GM12878 (cell line): ENCODE data around the gene LRSAM1. TPM values are rescaled to one million over a fixed set of nuclear protein-coding genes. Genes with fewer than 3 reads are reported as not detected.

Source experiments
- ATAC-seq: fragments of 200-7000 bp; cut with Tn5 transposase; 3 replicates; pipeline ENCODE4 v1.9.1; 2020; ENCODE audit warnings: mild to moderate bottlenecking, moderate library complexity
- BruUV-seq: library from RNA; stranded (reverse); fragments of 400-500 nt; replicated peaks from 2 replicates; lab custom pipeline; 2021; lab: Mats Ljungman, UMichigan
- CTCF ChIA-PET: fragments of 300-600 bp; sonication (Branson Sonifier 250); formaldehyde crosslinking; extraction: SDS; loops from one replicate; lab custom pipeline; 2021; ENCODE audit warnings: inconsistent platforms; lab: Yijun Ruan, JAX
- POLR2A ChIA-PET: fragments of 350-600 bp; formaldehyde crosslinking; extraction: SDS; loops from one replicate; lab custom pipeline; 2021; ENCODE audit warnings: inconsistent platforms; lab: Charles Lee
- RAD21 ChIA-PET: fragments of 300-600 bp; sonication (Branson Sonifier 250); formaldehyde crosslinking; loops from one replicate; lab custom pipeline; 2023; ENCODE audit warnings: antibody characterized with exemption; ENCODE audit not compliant: unreplicated experiment; lab: Charles Lee
- SMC1A ChIA-PET: fragments of 300-600 bp; sonication (Branson Sonifier 250); formaldehyde crosslinking; loops from one replicate; lab custom pipeline; 2023; ENCODE audit not compliant: unreplicated experiment, uncharacterized antibody; lab: Charles Lee
- DNase-seq: peaks from one replicate; pipeline ENCODE4 v3.0.0-alpha.2; 2011; ENCODE audit warnings: low read depth, low spot score
- FAIRE-seq: peaks from 3 replicates; lab custom pipeline; 2011; peaks lifted over from hg19 to GRCh38; lab: Jason Lieb, UNC
- H2AFZ ChIP-seq: 2 replicates; pipeline ENCODE4 v1.6.0; 2011; ENCODE audit warnings: low read depth, low read length, control low read depth; ENCODE audit not compliant: control insufficient read depth
- H3K27ac ChIP-seq: 2 replicates; pipeline ENCODE4 v1.5.1; 2011; ENCODE audit warnings: control low read depth; ENCODE audit not compliant: control insufficient read depth, insufficient read depth
- H3K27me3 ChIP-seq, 2 experiments: replicated peaks in 1 of 2; 2 replicates each; pipeline versions ENCODE4 v1.6.0 to v1.6.1; 2011; ENCODE audit warnings: low read length in 1 of 2; ENCODE audit not compliant: control insufficient read depth in 2 of 2, insufficient read depth in 2 of 2
- H3K36me3 ChIP-seq, 2 experiments: 2 replicates each; pipeline ENCODE4 v1.5.1; 2011; ENCODE audit warnings: low read length in 1 of 2; ENCODE audit not compliant: control insufficient read depth in 2 of 2, insufficient read depth in 2 of 2
- H3K4me1 ChIP-seq: 2 replicates; pipeline ENCODE4 v1.6.1; 2011; ENCODE audit warnings: mild to moderate bottlenecking, low read length, moderate library complexity, mixed read lengths; ENCODE audit not compliant: control insufficient read depth, insufficient read depth
- H3K4me2 ChIP-seq: 2 replicates; pipeline ENCODE4 v1.6.0; 2011; ENCODE audit warnings: control low read depth; ENCODE audit not compliant: control insufficient read depth, insufficient read depth
- H3K4me3 ChIP-seq: fragments of 200-600 bp; sonication (generic); 2 replicates; pipeline ENCODE4 v1.5.1; 2016
- H3K79me2 ChIP-seq: 2 replicates; pipeline ENCODE4 v1.6.0; 2011; ENCODE audit warnings: low read length; ENCODE audit not compliant: control insufficient read depth, insufficient read depth
- H3K9ac ChIP-seq: 2 replicates; pipeline ENCODE4 v1.8.0; 2011; ENCODE audit warnings: low read length, control low read depth, mixed read lengths; ENCODE audit not compliant: control insufficient read depth, insufficient read depth
- H3K9me3 ChIP-seq: replicated peaks from 3 replicates; pipeline ENCODE4 v1.5.1; 2011; ENCODE audit warnings: mild to moderate bottlenecking, low read length; ENCODE audit not compliant: control insufficient read depth, insufficient read depth
- H4K20me1 ChIP-seq: 2 replicates; pipeline ENCODE4 v1.6.0; 2011; ENCODE audit not compliant: control insufficient read depth, insufficient read depth
- BCL11A ChIP-seq: IDR thresholded peaks from 2 replicates; pipeline ENCODE4 v1.6.1; 2011; ENCODE audit warnings: low read depth, low read length
- HCFC1 ChIP-seq: fragments of 150-350 bp; IDR thresholded peaks from 2 replicates; pipeline ENCODE4 v1.6.1; 2014; ENCODE audit warnings: low read length
- MTA3 ChIP-seq: IDR thresholded peaks from 2 replicates; pipeline ENCODE4 v1.6.1; 2012; ENCODE audit warnings: low read length, inconsistent platforms, borderline replicate concordance
- NR2F1 ChIP-seq: fragments of 450-650 bp; conservative IDR thresholded peaks from 2 replicates; pipeline ENCODE4 v1.6.1; 2017; ENCODE audit warnings: mild to moderate bottlenecking
- POU2F2 ChIP-seq: IDR thresholded peaks from 3 replicates; pipeline ENCODE4 v1.6.1; 2011; ENCODE audit warnings: low read depth, mild to moderate bottlenecking, low read length, borderline replicate concordance
- TBL1XR1 ChIP-seq: IDR thresholded peaks from 2 replicates; pipeline ENCODE4 v1.6.1; 2012; ENCODE audit warnings: low read depth, low read length, improper control_type of control experiment
- TCF3 ChIP-seq: IDR thresholded peaks from 2 replicates; pipeline ENCODE4 v1.6.1; 2012; ENCODE audit warnings: low read depth, mild to moderate bottlenecking, low read length, borderline replicate concordance; ENCODE audit not compliant: insufficient read depth
- YY1 ChIP-seq: IDR thresholded peaks from 2 replicates; pipeline ENCODE4 v1.6.1; 2011; ENCODE audit warnings: low read depth, mild to moderate bottlenecking, low read length
- WGBS: methylation state at CpG from one replicate; pipeline ENCODE4 v1.1.6; 2016; ENCODE audit warnings: low lambda C conversion rate; ENCODE audit not compliant: insufficient replicate concordance, insufficient coverage; ENCODE audit errors: missing lambda C conversion rate; 5-methylcytosine and 5-hydroxymethylcytosine counted together
- in situ Hi-C: fragments of 300-500 bp; cut with MboI; formaldehyde crosslinking; loops from 9 replicates; pipeline ENCODE4 v1.14.3; 2018; ENCODE audit warnings: mixed read lengths
- intact Hi-C: fragments of 100-400 bp; cut with micrococcal nuclease; formaldehyde crosslinking; loops from one replicate; pipeline ENCODE4 v1.14.2; 2022; ENCODE audit not compliant: unreplicated experiment
- polyA plus RNA-seq, 11 experiments: library from polyadenylated mRNA; depleted of rRNA in 4 of 11; unstranded in 6 of 11; stranded (reverse) in 5 of 11; fragments of >200 nt; fragmentation: Nextera tagmentation in 4 of 11; fragmentation: Illumina TruSeq in 1 of 11; extraction: Ambion mirVana in 4 of 11; extraction: Trizol in 1 of 11; gene quantifications; 1 replicate in 1 of 11; 2 replicates in 10 of 11; pipeline versions ENCODE4 v1.2.1 to v1.2.3, GENCODE V29; 2011 to 2016; ENCODE audit warnings: inconsistent platforms in 2 of 11, missing spikeins in 2 of 11, low read depth in 1 of 11
- total RNA-seq, 4 experiments: library from RNA; depleted of rRNA in 3 of 4; stranded (reverse); fragments of >200 nt in 3 of 4; fragmentation: Illumina TruSeq in 1 of 4; extraction: Trizol in 1 of 4; gene quantifications; 2 replicates each; pipeline versions ENCODE4 v1.2.1 to v1.2.3, GENCODE V29; 2013 to 2021
- TF ChIP-seq, protein P1 (sequence below): IDR thresholded peaks from 2 replicates; pipeline ENCODE4 v1.6.1; 2012; ENCODE audit warnings: low read depth, low read length, improper control_type of control experiment
- TF ChIP-seq, protein P2 (sequence below): fragments of 450-650 bp; IDR thresholded peaks from 2 replicates; pipeline ENCODE4 v1.6.1; 2016; ENCODE audit warnings: mild to moderate bottlenecking
- TF ChIP-seq, protein P3 (sequence below): fragments of 450-650 bp; IDR thresholded peaks from 2 replicates; pipeline ENCODE4 v1.6.1; 2017; ENCODE audit warnings: borderline replicate concordance
- TF ChIP-seq, protein P4 (sequence below): IDR thresholded peaks from 2 replicates; pipeline ENCODE4 v1.6.1; 2012; ENCODE audit warnings: mild to moderate bottlenecking, low read depth, low read length
- TF ChIP-seq, protein P5 (sequence below): IDR thresholded peaks from 2 replicates; pipeline ENCODE4 v1.6.1; 2011; ENCODE audit warnings: mild to moderate bottlenecking, low read depth, low read length, moderate library complexity; ENCODE audit not compliant: insufficient replicate concordance
- TF ChIP-seq, protein P6 (sequence below): IDR thresholded peaks from 2 replicates; pipeline ENCODE4 v1.6.1; 2012; ENCODE audit warnings: low read length, inconsistent platforms

Gene LRSAM1
- total and polyA plus RNA-seq, 10 of the 15 experiments (the other 5 are each of a cell fraction or from before 2014, with no cell fraction given) = 0.14 to 23.4 (median 11.7) TPM

- TF ChIP-seq, protein P1, sequence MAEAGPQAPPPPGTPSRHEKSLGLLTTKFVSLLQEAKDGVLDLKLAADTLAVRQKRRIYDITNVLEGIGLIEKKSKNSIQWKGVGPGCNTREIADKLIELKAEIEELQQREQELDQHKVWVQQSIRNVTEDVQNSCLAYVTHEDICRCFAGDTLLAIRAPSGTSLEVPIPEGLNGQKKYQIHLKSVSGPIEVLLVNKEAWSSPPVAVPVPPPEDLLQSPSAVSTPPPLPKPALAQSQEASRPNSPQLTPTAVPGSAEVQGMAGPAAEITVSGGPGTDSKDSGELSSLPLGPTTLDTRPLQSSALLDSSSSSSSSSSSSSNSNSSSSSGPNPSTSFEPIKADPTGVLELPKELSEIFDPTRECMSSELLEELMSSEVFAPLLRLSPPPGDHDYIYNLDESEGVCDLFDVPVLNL = no peak
- no peak for TF ChIP-seq TBL1XR1
- TF ChIP-seq, protein P2, sequence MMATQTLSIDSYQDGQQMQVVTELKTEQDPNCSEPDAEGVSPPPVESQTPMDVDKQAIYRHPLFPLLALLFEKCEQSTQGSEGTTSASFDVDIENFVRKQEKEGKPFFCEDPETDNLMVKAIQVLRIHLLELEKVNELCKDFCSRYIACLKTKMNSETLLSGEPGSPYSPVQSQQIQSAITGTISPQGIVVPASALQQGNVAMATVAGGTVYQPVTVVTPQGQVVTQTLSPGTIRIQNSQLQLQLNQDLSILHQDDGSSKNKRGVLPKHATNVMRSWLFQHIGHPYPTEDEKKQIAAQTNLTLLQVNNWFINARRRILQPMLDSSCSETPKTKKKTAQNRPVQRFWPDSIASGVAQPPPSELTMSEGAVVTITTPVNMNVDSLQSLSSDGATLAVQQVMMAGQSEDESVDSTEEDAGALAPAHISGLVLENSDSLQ = no peak
Observed at GRCh38 chr9:127550282-127550681, 99.0 kb downstream of the LRSAM1 start (continued).

- ChIA-PET RAD21 (no interaction called here), SMC1A (no interaction called here), POLR2A (no interaction called here), CTCF (no interaction called here)
- Histone ChIP-seq H3K4me2 (no peak overlapping the region), H3K4me3 (no peak overlapping the region), H3K36me3 (no peaks in the 10 kb centered on the region), H3K4me1 (no peaks in the 10 kb centered on the region), H3K9me3 (no peaks in the 10 kb centered on the region), H3K79me2 (no peaks in the 10 kb centered on the region), H3K27me3 (no peaks in the 10 kb centered on the region; a peak in 1 of 4 replicates), H3K9ac (no peak overlapping the region), H3K27ac (no peak overlapping the region), H4K20me1 (no peaks in the 10 kb centered on the region), H2AFZ (no peak overlapping the region)
- no peak for ATAC-seq
- no peak for DNase-seq
- BruUV-seq = no TSS peak
- 63% methylated on average over 13 of the region's 14 CpGs for WGBS
- in situ Hi-C loops = no loop called here
- intact Hi-C loops = no loop called here
- FAIRE-seq = no peak
- TF ChIP-seq, protein P3, sequence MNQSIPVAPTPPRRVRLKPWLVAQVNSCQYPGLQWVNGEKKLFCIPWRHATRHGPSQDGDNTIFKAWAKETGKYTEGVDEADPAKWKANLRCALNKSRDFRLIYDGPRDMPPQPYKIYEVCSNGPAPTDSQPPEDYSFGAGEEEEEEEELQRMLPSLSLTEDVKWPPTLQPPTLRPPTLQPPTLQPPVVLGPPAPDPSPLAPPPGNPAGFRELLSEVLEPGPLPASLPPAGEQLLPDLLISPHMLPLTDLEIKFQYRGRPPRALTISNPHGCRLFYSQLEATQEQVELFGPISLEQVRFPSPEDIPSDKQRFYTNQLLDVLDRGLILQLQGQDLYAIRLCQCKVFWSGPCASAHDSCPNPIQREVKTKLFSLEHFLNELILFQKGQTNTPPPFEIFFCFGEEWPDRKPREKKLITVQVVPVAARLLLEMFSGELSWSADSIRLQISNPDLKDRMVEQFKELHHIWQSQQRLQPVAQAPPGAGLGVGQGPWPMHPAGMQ = no peak
- TF ChIP-seq, protein P4, sequence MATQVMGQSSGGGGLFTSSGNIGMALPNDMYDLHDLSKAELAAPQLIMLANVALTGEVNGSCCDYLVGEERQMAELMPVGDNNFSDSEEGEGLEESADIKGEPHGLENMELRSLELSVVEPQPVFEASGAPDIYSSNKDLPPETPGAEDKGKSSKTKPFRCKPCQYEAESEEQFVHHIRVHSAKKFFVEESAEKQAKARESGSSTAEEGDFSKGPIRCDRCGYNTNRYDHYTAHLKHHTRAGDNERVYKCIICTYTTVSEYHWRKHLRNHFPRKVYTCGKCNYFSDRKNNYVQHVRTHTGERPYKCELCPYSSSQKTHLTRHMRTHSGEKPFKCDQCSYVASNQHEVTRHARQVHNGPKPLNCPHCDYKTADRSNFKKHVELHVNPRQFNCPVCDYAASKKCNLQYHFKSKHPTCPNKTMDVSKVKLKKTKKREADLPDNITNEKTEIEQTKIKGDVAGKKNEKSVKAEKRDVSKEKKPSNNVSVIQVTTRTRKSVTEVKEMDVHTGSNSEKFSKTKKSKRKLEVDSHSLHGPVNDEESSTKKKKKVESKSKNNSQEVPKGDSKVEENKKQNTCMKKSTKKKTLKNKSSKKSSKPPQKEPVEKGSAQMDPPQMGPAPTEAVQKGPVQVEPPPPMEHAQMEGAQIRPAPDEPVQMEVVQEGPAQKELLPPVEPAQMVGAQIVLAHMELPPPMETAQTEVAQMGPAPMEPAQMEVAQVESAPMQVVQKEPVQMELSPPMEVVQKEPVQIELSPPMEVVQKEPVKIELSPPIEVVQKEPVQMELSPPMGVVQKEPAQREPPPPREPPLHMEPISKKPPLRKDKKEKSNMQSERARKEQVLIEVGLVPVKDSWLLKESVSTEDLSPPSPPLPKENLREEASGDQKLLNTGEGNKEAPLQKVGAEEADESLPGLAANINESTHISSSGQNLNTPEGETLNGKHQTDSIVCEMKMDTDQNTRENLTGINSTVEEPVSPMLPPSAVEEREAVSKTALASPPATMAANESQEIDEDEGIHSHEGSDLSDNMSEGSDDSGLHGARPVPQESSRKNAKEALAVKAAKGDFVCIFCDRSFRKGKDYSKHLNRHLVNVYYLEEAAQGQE = no peak
- TF ChIP-seq, protein P5, sequence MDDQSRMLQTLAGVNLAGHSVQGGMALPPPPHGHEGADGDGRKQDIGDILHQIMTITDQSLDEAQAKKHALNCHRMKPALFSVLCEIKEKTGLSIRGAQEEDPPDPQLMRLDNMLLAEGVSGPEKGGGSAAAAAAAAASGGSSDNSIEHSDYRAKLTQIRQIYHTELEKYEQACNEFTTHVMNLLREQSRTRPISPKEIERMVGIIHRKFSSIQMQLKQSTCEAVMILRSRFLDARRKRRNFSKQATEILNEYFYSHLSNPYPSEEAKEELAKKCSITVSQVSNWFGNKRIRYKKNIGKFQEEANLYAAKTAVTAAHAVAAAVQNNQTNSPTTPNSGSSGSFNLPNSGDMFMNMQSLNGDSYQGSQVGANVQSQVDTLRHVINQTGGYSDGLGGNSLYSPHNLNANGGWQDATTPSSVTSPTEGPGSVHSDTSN = no peak
- TF ChIP-seq HCFC1 = no peak
- TF ChIP-seq, protein P6, sequence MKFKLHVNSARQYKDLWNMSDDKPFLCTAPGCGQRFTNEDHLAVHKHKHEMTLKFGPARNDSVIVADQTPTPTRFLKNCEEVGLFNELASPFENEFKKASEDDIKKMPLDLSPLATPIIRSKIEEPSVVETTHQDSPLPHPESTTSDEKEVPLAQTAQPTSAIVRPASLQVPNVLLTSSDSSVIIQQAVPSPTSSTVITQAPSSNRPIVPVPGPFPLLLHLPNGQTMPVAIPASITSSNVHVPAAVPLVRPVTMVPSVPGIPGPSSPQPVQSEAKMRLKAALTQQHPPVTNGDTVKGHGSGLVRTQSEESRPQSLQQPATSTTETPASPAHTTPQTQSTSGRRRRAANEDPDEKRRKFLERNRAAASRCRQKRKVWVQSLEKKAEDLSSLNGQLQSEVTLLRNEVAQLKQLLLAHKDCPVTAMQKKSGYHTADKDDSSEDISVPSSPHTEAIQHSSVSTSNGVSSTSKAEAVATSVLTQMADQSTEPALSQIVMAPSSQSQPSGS = no peak
- TF ChIP-seq TCF3 = no peak
- TF ChIP-seq YY1 = no peak
- no peak for TF ChIP-seq POU2F2
- TF ChIP-seq MTA3 = no peak
- TF ChIP-seq NR2F1 = no peak
- no peak for TF ChIP-seq BCL11A
Observed at GRCh38 chr9:127550751-127551150, 99.4 kb downstream of the LRSAM1 start.
